Caco-2 (cell line): Measurements from ENCODE around the gene TXNDC17. TPM values are rescaled to one million over a fixed set of nuclear protein-coding genes. Genes with fewer than 3 reads are reported as not detected.

Experiments
- BruUV-seq: library from RNA; stranded (reverse); fragments of 400-500 nt; replicated peaks from 2 replicates; lab custom pipeline; 2021; lab: Mats Ljungman, UMichigan
- CTCF ChIA-PET: fragments of 300-600 bp; sonication (Branson Sonifier 250); formaldehyde crosslinking; loops from one replicate; lab custom pipeline; 2022; ENCODE audit warnings: antibody characterized with exemption; lab: Charles Lee
- POLR2A ChIA-PET: fragments of 300-600 bp; sonication (Branson Sonifier 250); formaldehyde crosslinking; loops from one replicate; lab custom pipeline; 2022; ENCODE audit warnings: antibody characterized with exemption; lab: Charles Lee
- DNase-seq, 2 experiments: peaks; one replicate each; pipeline versions ENCODE4 v3.0.0 to v3.0.0-alpha.2; 2020 to 2022
- H3K27me3 ChIP-seq: replicated peaks from 2 replicates; pipeline ENCODE4 v1.6.0; 2011; ENCODE audit warnings: low read length; ENCODE audit not compliant: control insufficient read depth, insufficient read depth
- H3K36me3 ChIP-seq: 2 replicates; pipeline ENCODE4 v1.5.1; 2011; ENCODE audit warnings: low read length; ENCODE audit not compliant: control insufficient read depth, insufficient read depth
- H3K4me1 ChIP-seq: fragments of 250-450 bp; sonication (Bioruptor Pico); 2 replicates; pipeline ENCODE4 v1.5.1; 2020; ENCODE audit warnings: mild to moderate bottlenecking
- H3K4me3 ChIP-seq: 2 replicates; pipeline ENCODE4 v1.5.1; 2011; ENCODE audit warnings: low read depth, mild to moderate bottlenecking, control low read depth, low read length
- H3K9me3 ChIP-seq: fragments of 250-450 bp; sonication (Bioruptor Pico); 2 replicates; pipeline ENCODE4 v1.5.1; 2020; ENCODE audit warnings: mild to moderate bottlenecking, moderate library complexity
- H3K27ac Mint-ChIP-seq: one replicate; pipeline ENCODE4 v1.8.0; 2022; ENCODE audit warnings: mixed read lengths; ENCODE audit not compliant: unreplicated experiment
- H3K27me3 Mint-ChIP-seq: one replicate; pipeline ENCODE4 v1.8.0; 2022; ENCODE audit warnings: mixed read lengths; ENCODE audit not compliant: insufficient read depth, unreplicated experiment
- H3K36me3 Mint-ChIP-seq: one replicate; pipeline ENCODE4 v1.8.0; 2022; ENCODE audit warnings: mild to moderate bottlenecking, mixed read lengths; ENCODE audit not compliant: insufficient read depth, unreplicated experiment
- H3K4me1 Mint-ChIP-seq: one replicate; pipeline ENCODE4 v1.8.0; 2022; ENCODE audit warnings: low read depth, mixed read lengths; ENCODE audit not compliant: unreplicated experiment
- H3K4me3 Mint-ChIP-seq: one replicate; pipeline ENCODE4 v1.8.0; 2022; ENCODE audit warnings: mild to moderate bottlenecking, moderate library complexity, mixed read lengths; ENCODE audit not compliant: unreplicated experiment
- H3K9me3 Mint-ChIP-seq: one replicate; pipeline ENCODE4 v1.8.0; 2022; ENCODE audit warnings: mixed read lengths; ENCODE audit not compliant: unreplicated experiment
- CTCF ChIP-seq, 2 experiments: fragments of 200-600 bp in 1 of 2; IDR thresholded peaks; 1 replicate in 1 of 2; 2 replicates in 1 of 2; pipeline versions ENCODE4 v1.5.1 to v1.8.0; 2011 to 2022; ENCODE audit warnings: antibody characterized with exemption in 1 of 2, control low read depth in 1 of 2, inconsistent platforms in 1 of 2, low read depth in 1 of 2, low read length in 1 of 2, mild to moderate bottlenecking in 1 of 2, moderate library complexity in 1 of 2; ENCODE audit not compliant: insufficient read depth in 1 of 2, severe bottlenecking in 1 of 2, unreplicated experiment in 1 of 2
- intact Hi-C: fragments of 100-400 bp; cut with micrococcal nuclease; formaldehyde crosslinking; loops from one replicate; pipeline ENCODE4 v1.10.0; 2022; ENCODE audit not compliant: unreplicated experiment
- total RNA-seq: library from RNA; stranded (reverse); gene quantifications from 2 replicates; pipeline ENCODE4 v1.2.3, GENCODE V29; 2022

Gene TXNDC17
- total RNA-seq, 1 experiment from 2014 or later, result 59.1 TPM

GRCh38 chr17:6666077-6666521, 25.2 kb downstream of the TXNDC17 start:
- no peaks in the 10 kb centered on the region for H3K36me3 Mint-ChIP-seq
- ChIA-PET POLR2A (no interaction called here), CTCF (interaction anchor here (0.6 to 1.4 kb wide), 3 partner anchors 34 to 178 kb away, joined by 3 to 6 read pairs (median 6); partner anchors contain the start of gene TEKT1)
- no peaks in the 10 kb centered on the region for H3K27me3 ChIP-seq
- H3K36me3 ChIP-seq, result no peaks in the 10 kb centered on the region
- no peak overlapping the region for H3K27ac Mint-ChIP-seq
- no peaks in the 10 kb centered on the region for H3K4me1 ChIP-seq
- DNase-seq, result peak; percentile 66 to 69
- no peaks in the 10 kb centered on the region for H3K4me1 Mint-ChIP-seq
- intact Hi-C loops, result loop anchor here (2.0 to 10.0 kb wide), 4 partner anchors 46 to 339 kb away; partner anchors contain the start of gene SLC13A5
- no peaks in the 10 kb centered on the region for H3K9me3 ChIP-seq
- no peaks in the 10 kb centered on the region for H3K27me3 Mint-ChIP-seq
- no peak overlapping the region for H3K4me3 Mint-ChIP-seq
- peak; percentile 47 to 81 for TF ChIP-seq CTCF (IDR thresholded peaks at IDR 0.05; ENCODE audit: insufficient read depth in 1 of 2, low read depth in 1 of 2, low read length in 1 of 2, severe bottlenecking in 1 of 2, unreplicated experiment in 1 of 2)
- H3K9me3 Mint-ChIP-seq, result no peaks in the 10 kb centered on the region
- H3K4me3 ChIP-seq, result no peak overlapping the region
- no TSS peak for BruUV-seq

- no peak overlapping the region for H3K27ac Mint-ChIP-seq
- intact Hi-C loops, result loop anchor here (2.0 to 10.0 kb wide), 4 partner anchors 46 to 338 kb away; partner anchors contain the start of gene SLC13A5
- no TSS peak for BruUV-seq
- no peak overlapping the region for H3K4me3 Mint-ChIP-seq
- no peaks in the 10 kb centered on the region for H3K36me3 Mint-ChIP-seq
- no peaks in the 10 kb centered on the region for H3K9me3 Mint-ChIP-seq
- Histone ChIP-seq H3K4me1 (no peaks in the 10 kb centered on the region), H3K36me3 (no peaks in the 10 kb centered on the region), H3K27me3 (no peaks in the 10 kb centered on the region), H3K4me3 (no peak overlapping the region), H3K9me3 (no peaks in the 10 kb centered on the region)
- DNase-seq, result no peak
- TF ChIP-seq CTCF (IDR thresholded peaks at IDR 0.05; ENCODE audit: insufficient read depth in 1 of 2, low read depth in 1 of 2, low read length in 1 of 2, severe bottlenecking in 1 of 2, unreplicated experiment in 1 of 2), result no peak
- ChIA-PET CTCF (interaction anchor here (0.6 to 1.4 kb wide), 3 partner anchors 34 to 177 kb away, joined by 3 to 6 read pairs (median 6); partner anchors contain the start of gene TEKT1), POLR2A (no interaction called here)
- no peaks in the 10 kb centered on the region for H3K4me1 Mint-ChIP-seq
- H3K27me3 Mint-ChIP-seq, result no peaks in the 10 kb centered on the region
Measured at GRCh38 chr17:6666557-6666956, 25.7 kb downstream of the TXNDC17 start.

DNA sequence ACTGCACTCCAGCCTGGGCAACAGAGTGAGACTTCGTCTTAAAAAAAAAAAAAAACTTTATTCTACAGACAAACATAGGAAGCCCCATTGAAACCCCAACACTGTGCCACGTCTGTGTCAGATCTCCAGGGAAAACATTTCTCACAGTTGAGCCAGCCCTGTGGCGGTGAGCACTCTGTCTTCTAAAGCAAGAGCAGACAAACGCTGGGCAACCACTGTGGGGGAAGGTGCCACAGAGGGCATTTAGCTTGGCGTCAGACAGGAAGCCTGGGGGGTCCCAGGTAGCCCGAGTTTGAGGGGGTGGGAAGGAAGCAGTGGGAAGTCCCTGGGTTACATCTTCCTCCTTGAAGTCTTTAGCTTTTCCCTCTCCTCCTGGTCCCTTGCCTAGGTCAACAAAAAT, 26.7 kb downstream of the TXNDC17 start:
- ChIA-PET POLR2A (no interaction called here), CTCF (no interaction called here)
- TF ChIP-seq CTCF (IDR thresholded peaks at IDR 0.05; ENCODE audit: insufficient read depth in 1 of 2, low read depth in 1 of 2, low read length in 1 of 2, severe bottlenecking in 1 of 2, unreplicated experiment in 1 of 2), result no peak
- Mint-ChIP-seq H3K27me3 (no peaks in the 10 kb centered on the region), H3K4me3 (no peak overlapping the region), H3K9me3 (no peaks in the 10 kb centered on the region), H3K4me1 (no peaks in the 10 kb centered on the region), H3K27ac (no peak overlapping the region), H3K36me3 (no peaks in the 10 kb centered on the region)
- H3K4me3 ChIP-seq, result no peak overlapping the region
- H3K36me3 ChIP-seq, result no peaks in the 10 kb centered on the region
- no peak for DNase-seq
- BruUV-seq, result no TSS peak
- intact Hi-C loops, result loop anchor here (2.0 to 10.0 kb wide), 4 partner anchors 45 to 337 kb away; partner anchors contain the start of gene SLC13A5
- H3K4me1 ChIP-seq, result no peaks in the 10 kb centered on the region
- no peaks in the 10 kb centered on the region for H3K9me3 ChIP-seq
- no peaks in the 10 kb centered on the region for H3K27me3 ChIP-seq
